NCI-H2029 treated with DMSO at 0.1 percent for 48 hours (cell line): ENCODE data around the gene S1PR5.
"Not testable (repeated sequence)": the region's sequence is repeated elsewhere in the genome, so short reads cannot be mapped to it uniquely, and the experiment has no call there.

Experiments used
- DNase-seq: peaks from one replicate; lab custom pipeline; 2025; lab: John Stamatoyannopoulos, UW

The S1PR5 gene

GRCh38 chr19:10544242-10544752, 27.1 kb upstream of the S1PR5 start:
- DNase-seq: no peak

- peak; percentile 88 for DNase-seq
Measured at GRCh38 chr19:10543420-10544241, 26.4 kb upstream of the S1PR5 start, which contains the start of gene ATG4D. TSS of gene ATG4D (plus strand) at chr19:10543904. CDS start at chr19:10544091, 187 bp downstream.

DNA sequence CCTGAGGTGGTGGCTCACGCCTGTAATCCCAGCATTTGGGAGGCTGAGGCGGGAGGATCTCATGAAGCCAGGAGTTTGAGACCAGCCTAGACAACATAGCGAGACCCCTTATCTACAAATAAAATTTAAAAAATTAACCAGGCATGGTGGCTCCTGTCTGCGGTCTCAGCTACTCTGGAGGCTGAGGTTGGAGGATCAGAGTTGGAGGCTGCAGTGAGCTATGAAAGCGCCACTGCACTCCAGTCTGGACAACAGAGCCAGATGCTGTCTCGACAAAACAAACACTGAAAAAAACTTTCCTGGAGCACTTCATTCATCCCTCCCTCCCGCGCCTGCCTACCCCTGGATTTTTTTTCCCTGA, 25.8 kb upstream of the S1PR5 start:
- no peak for DNase-seq

- not testable (repeated sequence) for DNase-seq
Measured at GRCh38 chr19:10539016-10539415, 21.8 kb upstream of the S1PR5 start.

GRCh38 chr19:10538204-10538983, 21.1 kb upstream of the S1PR5 start:
- no peak for DNase-seq

- DNase-seq: no peak
Measured at GRCh38 chr19:10537668-10538067, 20.4 kb upstream of the S1PR5 start.

DNA sequence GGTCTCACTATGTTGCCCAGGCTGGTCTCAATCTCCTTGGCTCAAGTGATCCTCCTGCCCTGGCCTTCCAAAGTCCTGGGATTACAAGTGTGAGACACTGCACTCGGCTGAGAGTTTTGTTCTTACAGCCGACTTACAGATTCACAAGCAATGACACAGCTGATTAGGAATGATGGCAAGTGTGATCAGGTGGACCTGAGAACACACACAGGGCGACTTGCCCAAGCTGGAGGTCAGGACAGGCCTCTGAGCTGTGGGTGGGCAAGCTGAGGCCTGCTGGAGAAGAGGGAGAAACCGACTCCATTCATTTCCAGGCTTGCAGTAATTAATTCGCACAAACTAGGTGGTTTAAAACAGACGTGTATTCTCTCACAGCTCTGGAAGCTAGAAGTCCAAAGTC, 18.4 kb upstream of the S1PR5 start:
- no peak for DNase-seq

- no peak for DNase-seq
Measured at GRCh38 chr19:10533646-10534386, 16.6 kb upstream of the S1PR5 start.

GRCh38 chr19:10532457-10532856, 15.2 kb upstream of the S1PR5 start:
- DNase-seq: no peak

GRCh38 chr19:10526887-10527286, 9.6 kb upstream of the S1PR5 start:
- not testable (repeated sequence) for DNase-seq

DNA sequence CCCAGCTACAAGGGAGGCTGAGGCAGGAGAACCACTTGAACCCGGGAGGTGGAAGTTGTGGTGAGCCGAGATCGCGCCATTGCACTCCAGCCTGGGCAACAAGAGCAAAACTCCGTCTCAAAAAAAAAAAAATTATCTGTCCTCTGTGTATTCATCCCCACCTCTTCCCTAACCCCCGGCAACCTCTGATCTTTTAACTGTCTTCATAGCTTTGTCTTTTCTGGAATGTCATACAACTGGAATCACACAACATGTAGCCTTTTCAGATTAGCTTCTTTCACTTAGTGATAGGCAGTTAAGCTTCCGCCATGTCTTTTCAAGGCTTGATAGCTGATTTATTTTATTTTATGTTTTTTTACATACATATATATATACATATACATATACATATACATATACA, 8.4 kb upstream of the S1PR5 start:
- no peak for DNase-seq

- DNase-seq: no peak
Measured at GRCh38 chr19:10523135-10523636, 5.9 kb upstream of the S1PR5 start.

DNA sequence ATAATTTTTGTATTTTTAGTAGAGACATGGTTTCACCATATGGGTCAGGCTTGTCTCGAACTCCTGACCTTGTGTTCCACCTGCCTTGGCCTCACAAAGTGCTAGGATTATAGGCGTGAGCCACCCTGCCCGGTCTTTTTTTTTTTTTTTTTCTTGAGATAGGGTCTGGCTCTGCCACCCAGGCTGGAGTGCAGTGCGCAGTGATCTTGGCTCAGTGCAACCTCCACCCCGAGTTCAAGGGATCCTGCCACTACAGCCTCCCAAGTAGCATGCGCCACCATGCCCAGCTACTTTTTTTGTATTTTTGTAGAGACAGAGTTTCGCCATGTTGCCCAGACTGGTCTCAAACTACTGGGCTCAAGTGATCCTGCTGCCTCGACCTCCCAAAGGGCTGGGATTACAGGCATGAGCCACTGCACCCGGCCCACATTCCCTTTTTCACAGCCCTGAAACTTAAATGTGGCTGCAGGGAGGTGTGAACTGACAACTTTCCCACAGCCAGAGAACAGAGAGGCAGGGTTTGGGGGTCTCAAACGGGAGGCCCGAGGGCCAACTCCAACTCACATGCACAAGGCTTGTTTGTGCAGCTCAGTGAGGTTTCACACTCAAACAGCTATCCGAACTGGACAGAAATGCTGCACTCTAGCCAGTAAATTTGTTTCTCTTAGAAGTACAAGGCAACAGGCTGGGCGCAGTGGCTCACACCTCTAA, 4.4 kb upstream of the S1PR5 start:
- no peak for DNase-seq

GRCh38 chr19:10520652-10521318, 3.5 kb upstream of the S1PR5 start:
- no peak for DNase-seq

DNA sequence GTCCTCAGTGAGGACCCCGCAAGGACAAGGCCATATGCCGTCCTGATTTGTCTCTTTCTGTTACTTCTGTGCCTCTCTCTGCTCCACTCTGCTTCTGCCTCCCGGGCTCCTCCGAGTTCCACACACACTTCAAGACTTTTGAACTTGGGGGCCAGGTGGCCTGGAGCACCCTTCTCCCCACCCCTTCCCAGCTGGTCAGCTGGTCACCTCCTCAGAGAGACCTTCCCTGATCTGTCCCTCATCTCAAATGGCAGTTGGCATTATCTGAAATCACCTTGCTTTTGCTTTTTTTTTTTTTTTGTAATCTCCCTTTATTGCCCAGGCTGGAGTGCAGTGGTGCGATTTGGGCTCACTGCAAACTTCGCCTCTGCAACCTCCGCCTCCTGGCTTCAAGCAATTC, 2.2 kb upstream of the S1PR5 start:
- DNase-seq: no peak

GRCh38 chr19:10518444-10519361, 1.5 kb upstream of the S1PR5 start:
- DNase-seq: no peak

DNA sequence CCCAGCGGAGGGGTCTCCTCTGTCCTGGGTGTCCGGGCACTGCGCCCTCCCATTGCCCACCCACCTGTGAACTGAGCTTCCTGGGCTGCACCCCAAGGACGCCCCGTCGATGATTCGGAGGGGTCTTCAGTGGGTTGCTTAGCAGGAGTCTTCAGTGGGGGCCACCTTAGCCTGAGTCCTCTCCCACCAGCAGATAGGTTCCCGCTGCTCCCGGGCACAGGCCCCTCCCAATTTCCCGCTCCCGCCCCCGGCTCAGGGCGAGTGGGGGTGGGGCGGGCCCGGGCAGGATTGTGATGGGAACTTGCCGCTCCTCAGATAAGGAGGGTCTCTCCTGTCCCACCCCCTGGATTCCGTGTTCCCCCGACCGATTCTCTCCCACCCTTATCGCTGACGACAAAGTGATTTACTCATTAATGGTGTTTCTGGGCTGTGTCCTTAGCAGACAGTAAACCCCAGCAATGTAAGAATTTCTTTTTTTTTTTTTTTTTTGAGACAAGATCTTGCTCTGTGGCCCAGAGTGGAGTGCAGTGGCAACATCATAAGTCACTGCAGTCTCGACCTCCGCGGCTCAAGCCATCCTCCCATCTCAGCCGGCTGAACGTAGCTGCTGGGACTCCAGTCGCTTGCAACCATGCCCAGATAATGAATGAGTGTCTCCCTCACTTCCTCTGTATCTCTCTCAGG, 655 bp upstream of the S1PR5 start:
- no peak for DNase-seq

GRCh38 chr19:10516671-10517286, 468 bp downstream of the S1PR5 start:
- DNase-seq: no peak

DNA sequence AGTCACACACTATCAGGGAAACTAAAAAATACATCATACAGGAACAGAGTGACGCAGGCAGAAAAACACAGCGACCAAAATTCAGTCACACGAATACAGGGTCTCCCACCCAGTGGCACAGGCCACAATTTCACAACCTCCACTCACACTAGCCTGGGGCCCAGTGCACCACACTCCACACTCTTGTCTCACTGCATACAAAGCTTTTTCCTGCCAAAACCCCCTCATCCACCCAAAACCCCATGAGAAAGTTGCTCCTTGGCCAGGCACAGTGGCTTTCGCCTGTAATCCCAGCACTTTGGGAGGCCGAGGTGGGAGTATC, 1.2 kb downstream of the S1PR5 start:
- no peak for DNase-seq
